K562 (cell line): Measurements from ENCODE around the gene SDK1. TPM values are rescaled to one million over a fixed set of nuclear protein-coding genes. Genes with fewer than 3 reads are reported as not detected.

Source experiments
- ATAC-seq: fragments of 200-7000 bp; cut with Tn5 transposase; 3 replicates; pipeline ENCODE4 v1.9.1; 2020; ENCODE audit warnings: moderate library complexity
- BruUV-seq: library from RNA; stranded (reverse); fragments of 400-500 nt; replicated peaks from 2 replicates; lab custom pipeline; 2021; lab: Mats Ljungman, UMichigan
- CTCF ChIA-PET: fragments of 300-600 bp; formaldehyde crosslinking; extraction: SDS; loops from one replicate; lab custom pipeline; 2021; ENCODE audit warnings: low intra/inter-chr PET ratio; lab: Yijun Ruan, JAX
- POLR2A ChIA-PET: fragments of 300-600, 350-650 bp; sonication (Branson Sonifier 250); formaldehyde crosslinking; extraction: SDS; loops from one replicate; lab custom pipeline; 2021; ENCODE audit warnings: antibody characterized with exemption, inconsistent platforms; lab: Yijun Ruan, JAX
- DNase-seq, 4 experiments: peaks; one replicate each; pipeline versions ENCODE4 v3.0.0 to v3.0.0-alpha.2; 2011 to 2018; ENCODE audit warnings: low spot score in 3 of 4, mixed read lengths in 3 of 4; ENCODE audit errors: extremely low read depth in 1 of 4
- FAIRE-seq: peaks from 2 replicates; lab custom pipeline; 2011; peaks lifted over from hg19 to GRCh38; lab: Jason Lieb, UNC
- H2AFZ ChIP-seq: 2 replicates; pipeline ENCODE4 v1.6.0; 2011; ENCODE audit warnings: low read depth, low read length, control low read depth, inconsistent platforms
- H3K27ac ChIP-seq: fragments of 200-600 bp; 3 replicates; pipeline ENCODE4 v1.8.0; 2011; ENCODE audit warnings: low read depth, mild to moderate bottlenecking, control low read depth, inconsistent platforms, low read length, moderate library complexity, mixed read lengths; ENCODE audit errors: extremely low read depth
- H3K27me3 ChIP-seq, 2 experiments: fragments of 300-600 bp in 1 of 2; 2 replicates in 1 of 2; 3 replicates in 1 of 2; pipeline versions ENCODE4 v1.6.0 to v1.8.0; 2011; ENCODE audit warnings: inconsistent platforms in 2 of 2, low read length in 2 of 2, mild to moderate bottlenecking in 1 of 2, mixed read lengths in 1 of 2, moderate library complexity in 1 of 2; ENCODE audit not compliant: control insufficient read depth in 2 of 2, insufficient read depth in 2 of 2
- H3K36me3 ChIP-seq: fragments of 300-600 bp; 3 replicates; pipeline ENCODE4 v1.8.0; 2011; ENCODE audit warnings: mild to moderate bottlenecking, low read length, inconsistent platforms; ENCODE audit not compliant: control insufficient read depth, insufficient read depth
- H3K4me1 ChIP-seq, 2 experiments: fragments of 200-600 bp in 1 of 2; replicated peaks in 1 of 2; 2 replicates in 1 of 2; 3 replicates in 1 of 2; pipeline versions ENCODE4 v1.5.1 to v1.8.0; 2011; ENCODE audit warnings: inconsistent platforms in 2 of 2, low read length in 2 of 2, mild to moderate bottlenecking in 1 of 2, mixed read lengths in 1 of 2, moderate library complexity in 1 of 2; ENCODE audit not compliant: control insufficient read depth in 2 of 2, insufficient read depth in 2 of 2
- H3K4me2 ChIP-seq: 2 replicates; pipeline ENCODE4 v1.6.1; 2011; ENCODE audit warnings: low read length, control low read depth, inconsistent platforms, mixed read lengths; ENCODE audit not compliant: insufficient read depth
- H3K4me3 ChIP-seq: fragments of 200-600 bp; sonication (generic), shearing (Covaris generic); 2 replicates; pipeline ENCODE4 v1.5.1; 2016; ENCODE audit warnings: control low read depth, inconsistent platforms
- H3K79me2 ChIP-seq: fragments of 200-600 bp; 3 replicates; pipeline ENCODE4 v1.8.0; 2011; ENCODE audit warnings: low read length, inconsistent platforms; ENCODE audit not compliant: control insufficient read depth, insufficient read depth
- H3K9ac ChIP-seq, 2 experiments: 2 replicates each; pipeline versions ENCODE4 v1.6.0 to v1.6.1; 2011; ENCODE audit warnings: low read depth in 2 of 2, low read length in 2 of 2, control low read depth in 1 of 2, inconsistent platforms in 1 of 2, mild to moderate bottlenecking in 1 of 2, mixed read lengths in 1 of 2; ENCODE audit not compliant: insufficient read depth in 1 of 2
- H3K9me1 ChIP-seq: one replicate; pipeline ENCODE4 v1.6.0; 2011; ENCODE audit warnings: inconsistent platforms, mild to moderate bottlenecking, low read length, moderate library complexity; ENCODE audit not compliant: control insufficient read depth, insufficient read depth
- H3K9me3 ChIP-seq: replicated peaks from 2 replicates; pipeline ENCODE4 v1.5.1; 2011; ENCODE audit warnings: low read depth, low read length, inconsistent platforms; ENCODE audit not compliant: control insufficient read depth, insufficient read depth
- H4K20me1 ChIP-seq: replicated peaks from 2 replicates; pipeline ENCODE4 v1.6.1; 2011; ENCODE audit warnings: low read length, inconsistent platforms, mixed read lengths; ENCODE audit not compliant: control insufficient read depth, insufficient read depth
- COPS2 ChIP-seq: fragments of 450-650 bp; conservative IDR thresholded peaks from 2 replicates; pipeline ENCODE4 v1.6.1; 2016; ENCODE audit warnings: mild to moderate bottlenecking, moderate library complexity
- IRF1 ChIP-seq: sonication (generic); formaldehyde crosslinking; IDR thresholded peaks from 2 replicates; pipeline ENCODE4 v1.8.0; 2022; ENCODE audit warnings: missing genetic modification reagents, mild to moderate bottlenecking, borderline replicate concordance
- MAFK ChIP-seq: IDR thresholded peaks from 2 replicates; pipeline ENCODE4 v1.6.1; 2011; ENCODE audit warnings: low read length, improper control_type of control experiment
- MXD1 ChIP-seq: fragments of 250-450 bp; sonication (Bioruptor Pico); IDR thresholded peaks from 2 replicates; pipeline ENCODE4 v1.8.0; 2021; ENCODE audit warnings: borderline replicate concordance, mild to moderate bottlenecking, moderate library complexity; ENCODE audit not compliant: poor library complexity, severe bottlenecking
- NR4A1 ChIP-seq, 2 experiments: fragments of 250-450 bp in 1 of 2; fragments of 450-650 bp in 1 of 2; sonication (Bioruptor Pico) in 1 of 2; IDR thresholded peaks; 2 replicates each; pipeline versions ENCODE4 v1.4.0 to v1.6.1; 2016 to 2020; ENCODE audit warnings: mild to moderate bottlenecking in 2 of 2, missing compliant biosample characterization in 1 of 2, missing genetic modification characterization in 1 of 2, moderate library complexity in 1 of 2
- PHF8 ChIP-seq: fragments of 200-600 bp; sonication (generic); IDR thresholded peaks from 2 replicates; pipeline ENCODE4 v1.6.1; 2012; ENCODE audit warnings: mixed run types, mild to moderate bottlenecking, inconsistent platforms, low read length, moderate library complexity, borderline replicate concordance
- SMARCB1 ChIP-seq: IDR thresholded peaks from 2 replicates; pipeline ENCODE4 v1.6.1; 2011; ENCODE audit warnings: improper control_type of control experiment, low read depth; ENCODE audit not compliant: insufficient read length
- SNRNP70 ChIP-seq: fragments of 200-400 bp; formaldehyde crosslinking; optimal IDR thresholded peaks from 2 replicates; pipeline ENCODE3; 2017; ENCODE audit warnings: low read depth, low read length
- SRF ChIP-seq, 2 experiments: fragments of 250-450, 450-650 bp in 1 of 2; sonication (Bioruptor Pico) in 1 of 2; sonication (generic) in 1 of 2; formaldehyde crosslinking; IDR thresholded peaks; 2 replicates each; pipeline versions ENCODE4 v1.5.0 to v1.5.1; 2020 to 2022; ENCODE audit warnings: mild to moderate bottlenecking in 1 of 2, missing genetic modification reagents in 1 of 2
- TCF7 ChIP-seq: sonication (generic); IDR thresholded peaks from 2 replicates; pipeline ENCODE4 v1.6.1; 2016; ENCODE audit warnings: antibody characterized with exemption, borderline replicate concordance
- ZBTB26 ChIP-seq: fragments of 450-650 bp; formaldehyde crosslinking; IDR thresholded peaks from 2 replicates; pipeline ENCODE4 v1.4.0; 2022; ENCODE audit warnings: missing genetic modification characterization
- ZNF707 ChIP-seq: fragments of 250-450 bp; sonication (Bioruptor Pico); conservative IDR thresholded peaks from 2 replicates; pipeline ENCODE4 v1.8.0; 2022; ENCODE audit warnings: inconsistent platforms, mild to moderate bottlenecking, moderate library complexity
- ZNF785 ChIP-seq: fragments of 250-450 bp; sonication (Bioruptor Pico); IDR thresholded peaks from 2 replicates; pipeline ENCODE4 v1.4.0; 2020; ENCODE audit warnings: mild to moderate bottlenecking
- WGBS: fragments of 100-300 bp; shearing (Covaris generic); methylation state at CpG from one replicate; pipeline ENCODE4 v1.1.6; 2016; ENCODE audit warnings: low coverage, mixed read lengths; ENCODE audit not compliant: insufficient coverage; ENCODE audit errors: missing lambda C conversion rate; 5-methylcytosine and 5-hydroxymethylcytosine counted together
- in situ Hi-C: fragments of 300-500 bp; cut with MboI; formaldehyde crosslinking; loops from 4 replicates; pipeline ENCODE4 v1.15.0; 2018; ENCODE audit warnings: inconsistent platforms, mixed read lengths
- intact Hi-C: fragments of 100-400 bp; cut with micrococcal nuclease; formaldehyde crosslinking; loops from 2 replicates; pipeline ENCODE4 v1.14.2; 2022
- polyA plus RNA-seq, 8 experiments: library from polyadenylated mRNA; depleted of rRNA in 4 of 8; stranded (reverse) in 5 of 8; unstranded in 3 of 8; fragments of >200 nt; fragmentation: Nextera tagmentation in 2 of 8; fragmentation: Illumina TruSeq in 1 of 8; extraction: Ambion mirVana in 2 of 8; extraction: Trizol in 1 of 8; gene quantifications; 2 replicates each; pipeline versions ENCODE4 v1.2.1 to v1.2.3, GENCODE V29; 2011 to 2014; ENCODE audit warnings: inconsistent platforms in 1 of 8, missing spikeins in 1 of 8
- total RNA-seq, 7 experiments: library from RNA; depleted of rRNA in 6 of 7; stranded (reverse); fragments of >200 nt in 6 of 7; fragmentation: Illumina TruSeq in 2 of 7; extraction: Trizol in 2 of 7; gene quantifications; 2 replicates each; pipeline versions ENCODE4 v1.2.1 to v1.2.3, GENCODE V29; 2011 to 2021; ENCODE audit warnings: low replicate concordance in 1 of 7

The SDK1 gene
- total and polyA plus RNA-seq, 9 of the 15 experiments (the other 6 are each of a cell fraction or from before 2014, with no cell fraction given): 0.16 TPM; not detected in 8

- no peaks in the 10 kb centered on the region for H3K79me2 ChIP-seq
- H3K9ac ChIP-seq: no peak overlapping the region
- H3K36me3 ChIP-seq: no peaks in the 10 kb centered on the region
- ChIA-PET CTCF (no interaction called here), POLR2A (no interaction called here)
- TF ChIP-seq ZBTB26 (CRISPR knock-in tag) (no peak), TCF7 (no peak), SRF (CRISPR knock-in tag; IDR thresholded peaks at IDR 0.05) (no peak), SMARCB1 (no peak), NR4A1 (CRISPR knock-in tag; IDR thresholded peaks at IDR 0.05) (no peak), NR4A1 (tag; IDR thresholded peaks at IDR 0.05) (no peak), ZNF707 (CRISPR knock-in tag) (no peak), ZNF785 (no peak), PHF8 (no peak), MAFK (no peak), SNRNP70 (no peak), IRF1 (CRISPR knock-in tag) (no peak), COPS2 (no peak), MXD1 (CRISPR knock-in tag) (no peak)
- no peak overlapping the region for H3K4me2 ChIP-seq
- H3K4me1 ChIP-seq: no peaks in the 10 kb centered on the region
- no peak overlapping the region for H3K4me3 ChIP-seq
- intact Hi-C loops (no loop called here), in situ Hi-C loops (no loop called here)
- H3K9me1 ChIP-seq: no peaks in the 10 kb centered on the region
- peaks cover 1 to 15% of the 10 kb centered on the region in 2 experiments; a peak in 3 of 5 replicates for H3K27me3 ChIP-seq
- no peak overlapping the region for H2AFZ ChIP-seq
- FAIRE-seq (no peak), ATAC-seq (no peak), DNase-seq (no peak)
- no peaks in the 10 kb centered on the region for H4K20me1 ChIP-seq
- no peaks in the 10 kb centered on the region for H3K9me3 ChIP-seq
- under 1% methylated on average over 11 of the region's 11 CpGs for WGBS
- no peak overlapping the region for H3K27ac ChIP-seq
- no TSS peak for BruUV-seq
Measured at GRCh38 chr7:4042402-4043045, 741.5 kb downstream of the SDK1 start.
